GM12874 (cell line): ENCODE data around the gene BCAS4.

Source experiments
- CTCF ChIP-seq: IDR thresholded peaks from 2 replicates; pipeline ENCODE4 v1.5.1; 2011; ENCODE audit warnings: low read depth, mild to moderate bottlenecking, control low read depth, low read length, moderate library complexity; ENCODE audit not compliant: insufficient read depth

Gene BCAS4

DNA sequence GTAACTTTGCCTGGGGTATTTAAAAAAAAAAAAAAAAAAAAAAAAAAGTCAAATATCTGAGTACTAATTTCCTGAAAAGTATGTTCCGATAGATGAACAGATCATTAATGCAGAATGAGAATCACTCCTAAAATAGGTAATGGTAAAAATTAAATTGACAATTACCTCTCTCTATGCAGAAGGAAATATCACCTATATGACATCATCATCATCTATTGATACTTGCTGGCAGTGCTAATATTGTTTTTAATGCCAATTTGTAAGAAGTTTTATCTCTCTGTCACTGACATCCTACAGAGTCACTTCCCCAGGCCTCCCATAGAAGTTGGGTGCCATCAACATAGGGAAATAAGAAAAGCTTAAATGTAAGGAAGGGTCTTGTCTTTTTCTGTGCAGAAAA lies 106.4 kb downstream of the BCAS4 start:
- TF ChIP-seq CTCF: no peak

GRCh38 chr20:50903353-50904051 lies 108.6 kb downstream of the BCAS4 start:
- TF ChIP-seq CTCF: no peak

- TF ChIP-seq CTCF: no peak
Observed at GRCh38 chr20:50904067-50904570, 109.3 kb downstream of the BCAS4 start.

- no peak for TF ChIP-seq CTCF
Observed at GRCh38 chr20:50909413-50909812, 114.6 kb downstream of the BCAS4 start.

DNA sequence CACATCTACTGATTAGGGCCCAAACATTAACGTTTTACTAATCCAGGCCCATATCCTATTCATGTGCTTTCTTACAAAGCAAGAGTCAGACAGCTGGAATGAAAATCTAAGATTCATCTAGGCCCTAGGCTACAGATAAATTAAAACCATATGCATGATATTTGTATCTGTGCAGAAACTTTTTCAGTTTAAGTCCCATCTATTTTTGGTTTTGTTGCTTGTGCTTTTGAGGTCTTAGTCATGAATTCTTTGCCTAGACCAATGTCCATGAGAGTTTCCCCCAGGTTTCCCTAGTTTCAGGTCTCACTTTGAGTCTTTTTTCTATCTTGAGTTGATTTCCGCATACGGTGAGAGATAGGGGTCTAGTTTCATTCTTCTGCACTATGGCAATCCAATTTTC lies 116.2 kb downstream of the BCAS4 start:
- no peak for TF ChIP-seq CTCF

DNA sequence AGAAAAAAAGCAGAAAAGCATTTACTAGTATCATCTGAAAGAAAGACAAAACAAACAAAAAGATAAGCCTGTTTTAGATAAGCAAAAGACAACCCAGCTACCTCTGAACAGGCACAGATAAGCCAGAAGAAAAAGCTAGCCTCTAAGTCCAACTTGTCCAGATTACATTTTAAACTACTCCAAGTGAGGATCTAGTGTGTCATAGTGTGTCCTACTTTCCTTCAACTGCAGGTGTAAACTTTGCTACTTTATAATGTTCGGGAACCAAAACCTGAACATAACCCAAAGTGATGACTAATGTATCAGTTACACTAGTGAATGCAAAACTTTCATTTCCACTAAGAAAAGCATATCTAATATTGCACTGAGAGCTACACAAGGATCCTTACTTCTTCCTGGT lies 116.9 kb downstream of the BCAS4 start:
- no peak for TF ChIP-seq CTCF

GRCh38 chr20:50913690-50914375 lies 119.0 kb downstream of the BCAS4 start:
- TF ChIP-seq CTCF: no peak
